Rectal smooth muscle tissue (tissue), 1 donor: ENCODE measurements around the gene FCSK.
A peak's percentile ranks its signal among the peaks of the same experiment; 100 is the strongest.

Experiments used
- H3K27ac ChIP-seq: one replicate; pipeline ENCODE4 v1.7.0; 2013; ENCODE audit warnings: low read depth, low read length, inconsistent platforms
- H3K27me3 ChIP-seq: one replicate; pipeline ENCODE4 v1.7.0; 2013; ENCODE audit warnings: low read length; ENCODE audit not compliant: control insufficient read depth, insufficient read depth
- H3K36me3 ChIP-seq: one replicate; pipeline ENCODE4 v1.7.0; 2013; ENCODE audit warnings: low read length; ENCODE audit not compliant: control insufficient read depth, insufficient read depth
- H3K4me1 ChIP-seq: one replicate; pipeline ENCODE4 v1.7.0; 2013; ENCODE audit warnings: low read length; ENCODE audit not compliant: control insufficient read depth, insufficient read depth
- H3K4me3 ChIP-seq: one replicate; pipeline ENCODE4 v1.7.0; 2013; ENCODE audit warnings: low read length
- H3K9ac ChIP-seq: one replicate; pipeline ENCODE4 v1.7.0; 2013; ENCODE audit warnings: low read length

The FCSK gene

DNA sequence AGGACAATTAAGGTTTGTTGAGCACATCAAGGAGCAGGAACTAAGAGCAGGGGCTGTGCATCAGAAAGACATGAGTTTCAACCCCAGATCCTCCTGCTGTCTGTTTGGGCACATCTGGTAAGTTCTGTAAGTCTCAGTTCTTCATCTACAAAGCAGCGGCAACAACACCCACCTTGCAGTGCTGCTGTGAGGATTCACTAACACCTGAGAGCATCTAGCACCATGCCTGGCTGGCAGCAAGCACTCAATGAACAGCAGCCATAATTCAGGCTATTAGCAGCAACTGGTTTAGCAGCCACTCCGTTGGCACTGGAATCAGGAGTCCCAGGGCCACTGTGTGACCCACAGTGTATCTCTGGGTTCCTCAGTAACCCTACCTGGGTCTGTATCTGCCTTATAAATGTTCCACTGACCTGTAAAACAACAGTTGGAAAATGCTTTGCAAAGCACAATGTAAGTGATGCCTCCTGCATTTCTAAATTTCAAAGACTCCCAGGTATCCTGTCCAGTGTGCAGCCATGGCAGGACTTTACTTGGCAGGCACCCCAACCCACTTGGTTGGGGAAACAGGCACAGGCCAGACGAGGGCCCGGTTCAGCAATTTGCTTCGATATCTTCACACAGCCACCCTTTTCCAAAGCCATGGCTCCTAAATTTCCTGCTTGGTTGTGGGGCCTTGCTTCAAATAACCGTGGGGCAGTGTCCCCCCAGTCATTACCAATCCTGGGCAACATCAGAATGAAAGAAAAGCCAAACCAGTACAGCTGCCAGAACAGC, 19.7 kb upstream of the FCSK start:
- Histone ChIP-seq H3K4me3 (no peak overlapping the region), H3K36me3 (no peaks in the 10 kb centered on the region), H3K4me1 (peaks cover 27% of the 10 kb centered on the region), H3K9ac (no peak overlapping the region), H3K27ac (peak overlapping the region; percentile 32), H3K27me3 (no peaks in the 10 kb centered on the region)

GRCh38 chr16:70437017-70437581, 17.3 kb upstream of the FCSK start:
- H3K4me3 ChIP-seq = peak overlapping the region; percentile 88
- no peaks in the 10 kb centered on the region for H3K27me3 ChIP-seq
- H3K36me3 ChIP-seq = no peaks in the 10 kb centered on the region
- H3K9ac ChIP-seq = no peak overlapping the region
- H3K27ac ChIP-seq = peak overlapping the region; percentile 38
- peaks cover 27% of the 10 kb centered on the region for H3K4me1 ChIP-seq

- Histone ChIP-seq H3K9ac (peak overlapping the region; percentile 16), H3K4me3 (peak overlapping the region; percentile 88), H3K27me3 (no peaks in the 10 kb centered on the region), H3K36me3 (no peaks in the 10 kb centered on the region), H3K4me1 (peaks cover 21% of the 10 kb centered on the region), H3K27ac (peak overlapping the region; percentile 38)
Observed at GRCh38 chr16:70437582-70438557, 16.5 kb upstream of the FCSK start.

DNA sequence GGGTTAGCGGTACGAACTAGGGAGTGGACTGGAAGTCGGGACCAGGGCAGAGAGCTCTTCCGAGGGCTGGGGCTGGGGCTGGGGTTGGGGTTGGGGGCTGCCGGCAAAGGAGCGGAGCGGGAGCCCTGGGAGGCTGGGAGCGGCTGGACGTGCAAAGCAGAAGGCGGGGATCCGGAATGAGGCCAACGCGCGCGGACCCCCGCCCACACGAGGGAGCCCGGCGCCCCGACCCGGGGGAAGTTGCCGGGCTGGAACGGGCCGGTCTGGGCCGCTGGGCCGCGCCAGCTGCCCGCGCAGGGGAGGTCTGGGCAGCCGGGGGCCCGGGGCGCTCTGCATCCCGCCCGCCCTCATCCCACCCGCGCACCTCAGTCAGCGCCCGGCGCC, 15.8 kb upstream of the FCSK start:
- Histone ChIP-seq H3K36me3 (no peaks in the 10 kb centered on the region), H3K4me1 (peaks cover 14% of the 10 kb centered on the region), H3K9ac (peak overlapping the region; percentile 16), H3K27me3 (no peaks in the 10 kb centered on the region), H3K27ac (peak overlapping the region; percentile 38), H3K4me3 (peak overlapping the region; percentile 88)

DNA sequence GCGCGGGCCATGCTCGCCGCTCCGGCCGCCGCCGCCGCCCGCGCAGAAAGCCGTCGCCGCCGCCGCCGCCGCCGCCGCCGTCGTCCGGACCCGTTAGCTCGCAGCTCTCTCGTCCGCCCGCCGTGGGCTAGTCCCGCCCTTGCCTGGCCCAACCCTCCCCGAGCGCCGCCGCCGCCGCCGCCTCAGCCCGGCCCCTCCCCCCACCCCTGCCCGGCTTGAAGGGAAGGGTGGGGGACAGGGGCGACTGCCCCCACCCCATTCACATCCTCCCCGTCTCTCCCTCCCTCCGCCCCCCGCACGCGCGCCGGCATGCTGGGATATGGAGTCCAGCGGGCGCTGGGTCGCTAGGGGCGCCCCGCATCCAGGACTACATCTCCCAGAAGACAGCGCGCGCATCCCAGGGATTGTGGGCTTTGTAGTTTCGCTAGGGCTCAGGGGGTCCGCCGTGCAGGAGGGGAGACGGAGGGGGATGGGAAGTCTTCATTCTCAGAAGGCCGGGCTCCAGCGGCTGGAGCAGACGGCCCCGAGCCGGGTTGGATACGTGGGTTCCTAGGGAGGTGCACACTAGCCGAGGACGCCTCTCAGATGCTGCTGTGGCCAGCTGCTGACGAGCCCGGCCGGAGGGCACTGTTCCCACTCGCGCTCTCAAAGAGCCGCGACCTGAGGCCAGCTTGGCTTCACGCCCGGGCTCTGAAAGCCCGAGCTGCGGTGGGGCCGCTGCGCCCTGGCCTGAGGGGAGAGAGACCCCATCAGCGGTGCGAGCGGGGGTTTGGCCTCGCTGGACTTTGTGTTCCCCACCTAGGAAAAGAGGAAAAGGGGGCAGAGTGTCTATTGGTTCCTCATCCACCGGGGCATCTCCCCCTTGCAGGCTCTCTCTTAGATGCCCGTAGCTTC, 15.2 kb upstream of the FCSK start, which contains the start of gene ST3GAL2:
TSS of gene ST3GAL2 (minus strand) at position 132 of the 894 bp plus-strand sequence. CDS start 40,570 bp downstream, outside the sequence.
- peak within 1 kb of the TSS; percentile 16 for H3K9ac ChIP-seq
- no peaks in the 10 kb centered on the region for H3K36me3 ChIP-seq
- H3K4me1 ChIP-seq = peaks cover 9% of the 10 kb centered on the region
- H3K27ac ChIP-seq = peak within 1 kb of the TSS; percentile 74
- H3K27me3 ChIP-seq = no peaks in the 10 kb centered on the region
- H3K4me3 ChIP-seq = peak within 1 kb of the TSS; percentile 92

GRCh38 chr16:70440009-70440692, 14.2 kb upstream of the FCSK start:
- Histone ChIP-seq H3K4me1 (peaks cover 9% of the 10 kb centered on the region), H3K4me3 (peak overlapping the region; percentile 92), H3K9ac (no peak overlapping the region), H3K36me3 (no peaks in the 10 kb centered on the region), H3K27ac (no peak overlapping the region), H3K27me3 (no peaks in the 10 kb centered on the region)

DNA sequence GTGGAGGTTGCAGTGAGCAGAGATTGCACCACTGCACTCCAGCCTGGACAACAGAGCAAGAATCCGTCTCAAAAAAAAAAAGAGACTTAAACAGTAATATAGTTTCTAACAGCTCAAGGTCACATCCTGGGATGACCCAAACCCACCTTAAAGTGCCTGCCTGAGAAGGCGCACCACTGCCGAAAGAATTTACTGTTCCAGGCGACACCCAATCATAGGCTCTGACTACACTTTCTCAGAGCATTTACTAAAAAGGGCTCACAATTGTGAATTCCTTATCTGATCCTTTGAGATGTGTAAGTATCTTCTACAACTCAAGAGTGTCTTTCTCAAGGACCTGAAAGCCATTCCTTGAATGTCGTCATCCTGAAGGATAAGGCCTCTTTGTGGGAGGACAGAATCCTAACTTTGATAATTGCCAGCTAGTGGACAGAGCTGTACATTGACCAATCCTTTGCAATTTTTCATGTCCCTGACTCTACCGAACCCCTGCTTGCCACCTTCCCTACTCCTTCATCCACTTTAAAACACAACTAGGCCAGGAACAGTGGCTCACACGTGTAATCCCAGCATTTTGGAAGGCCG, 12.9 kb upstream of the FCSK start:
- Histone ChIP-seq H3K4me3 (no peak overlapping the region), H3K27me3 (no peaks in the 10 kb centered on the region), H3K27ac (no peak overlapping the region), H3K36me3 (no peaks in the 10 kb centered on the region), H3K9ac (no peak overlapping the region), H3K4me1 (peaks cover 9% of the 10 kb centered on the region)

GRCh38 chr16:70442344-70442743, 12.1 kb upstream of the FCSK start:
- H3K36me3 ChIP-seq = no peaks in the 10 kb centered on the region
- H3K4me1 ChIP-seq = peaks cover 6% of the 10 kb centered on the region
- no peak overlapping the region for H3K27ac ChIP-seq
- H3K9ac ChIP-seq = no peak overlapping the region
- no peaks in the 10 kb centered on the region for H3K27me3 ChIP-seq
- no peak overlapping the region for H3K4me3 ChIP-seq

DNA sequence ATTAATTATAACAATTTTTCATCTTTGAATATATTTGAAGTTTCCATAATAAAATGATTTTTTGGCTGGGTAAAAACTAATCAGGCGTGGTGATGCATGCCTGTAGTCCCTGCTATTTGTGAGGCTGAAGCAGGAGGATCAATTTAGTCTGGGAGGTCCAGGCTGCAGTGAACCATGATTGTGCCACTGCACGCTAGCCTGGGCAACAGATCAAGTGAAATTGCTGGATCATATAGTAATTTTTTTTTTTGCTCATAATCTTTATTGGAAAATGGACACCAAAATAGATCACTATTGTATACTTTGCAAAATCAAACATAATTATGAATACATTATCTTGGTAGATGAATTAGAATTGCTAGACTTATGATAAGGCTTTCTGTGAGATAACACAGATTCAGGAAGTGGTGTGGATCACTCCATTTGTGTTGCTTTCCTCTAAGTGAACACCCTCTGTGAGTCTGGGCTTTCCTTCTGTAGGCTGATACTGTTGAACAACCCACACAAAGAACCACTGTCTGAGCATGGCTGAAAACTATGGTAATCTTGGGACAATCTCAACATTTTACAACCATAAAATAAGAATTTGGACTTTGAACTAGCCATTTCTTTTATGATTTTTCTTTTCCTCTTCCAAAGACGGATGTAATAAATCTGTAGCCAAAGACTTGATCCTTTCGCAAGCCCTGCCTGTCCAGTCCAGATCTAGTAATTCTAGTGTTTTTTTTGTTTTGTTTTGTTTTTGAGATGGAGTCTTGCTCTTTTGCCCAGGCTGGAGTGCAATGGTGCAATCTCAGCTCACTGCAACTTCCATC, 9.9 kb upstream of the FCSK start:
- Histone ChIP-seq H3K9ac (no peak overlapping the region), H3K36me3 (no peaks in the 10 kb centered on the region), H3K4me3 (no peak overlapping the region), H3K4me1 (no peaks in the 10 kb centered on the region), H3K27ac (no peak overlapping the region), H3K27me3 (no peaks in the 10 kb centered on the region)

- Histone ChIP-seq H3K9ac (no peak overlapping the region), H3K27me3 (no peaks in the 10 kb centered on the region), H3K36me3 (no peaks in the 10 kb centered on the region), H3K4me3 (no peak overlapping the region), H3K27ac (no peak overlapping the region), H3K4me1 (no peaks in the 10 kb centered on the region)
Observed at GRCh38 chr16:70448075-70448474, 6.3 kb upstream of the FCSK start.
